DOHH2 (cell line): Measurements from ENCODE around the gene RESP18.

Experiments used
- EZH2phosphoT487 ChIP-seq: fragments of 200-600 bp; sonication (generic); IDR thresholded peaks from 2 replicates; pipeline ENCODE4 v1.6.1; 2017; ENCODE audit warnings: borderline replicate concordance, mild to moderate bottlenecking, antibody characterized with exemption, low read length, moderate library complexity, mixed read lengths
- TF ChIP-seq, protein P1 (sequence below): fragments of 200-600 bp; sonication (generic); IDR thresholded peaks from one replicate; pipeline ENCODE4 v1.5.1; 2014; ENCODE audit warnings: antibody characterized with exemption, mild to moderate bottlenecking, low read depth, low read length; ENCODE audit not compliant: poor library complexity, severe bottlenecking

DNA sequence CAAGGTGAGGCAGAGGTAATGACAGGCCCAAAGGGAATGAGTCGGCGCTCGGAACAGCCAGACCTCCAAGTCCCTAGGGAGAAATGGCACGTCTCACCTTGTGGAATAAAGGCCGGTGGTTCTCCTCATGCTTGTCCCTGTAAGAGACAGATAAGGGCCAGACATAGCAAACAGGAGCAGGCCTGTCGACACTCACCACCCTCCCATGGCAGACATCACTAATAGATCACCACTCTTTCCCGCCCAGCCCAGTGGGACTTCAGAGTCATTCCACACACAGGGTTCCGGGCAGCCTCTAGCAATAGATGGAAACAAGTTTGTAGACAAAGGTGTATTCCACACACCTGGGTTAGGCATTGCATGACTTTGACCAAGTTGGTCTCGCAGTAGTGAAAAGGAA is 48.9 kb upstream of the RESP18 start:
- TF ChIP-seq, protein P1, sequence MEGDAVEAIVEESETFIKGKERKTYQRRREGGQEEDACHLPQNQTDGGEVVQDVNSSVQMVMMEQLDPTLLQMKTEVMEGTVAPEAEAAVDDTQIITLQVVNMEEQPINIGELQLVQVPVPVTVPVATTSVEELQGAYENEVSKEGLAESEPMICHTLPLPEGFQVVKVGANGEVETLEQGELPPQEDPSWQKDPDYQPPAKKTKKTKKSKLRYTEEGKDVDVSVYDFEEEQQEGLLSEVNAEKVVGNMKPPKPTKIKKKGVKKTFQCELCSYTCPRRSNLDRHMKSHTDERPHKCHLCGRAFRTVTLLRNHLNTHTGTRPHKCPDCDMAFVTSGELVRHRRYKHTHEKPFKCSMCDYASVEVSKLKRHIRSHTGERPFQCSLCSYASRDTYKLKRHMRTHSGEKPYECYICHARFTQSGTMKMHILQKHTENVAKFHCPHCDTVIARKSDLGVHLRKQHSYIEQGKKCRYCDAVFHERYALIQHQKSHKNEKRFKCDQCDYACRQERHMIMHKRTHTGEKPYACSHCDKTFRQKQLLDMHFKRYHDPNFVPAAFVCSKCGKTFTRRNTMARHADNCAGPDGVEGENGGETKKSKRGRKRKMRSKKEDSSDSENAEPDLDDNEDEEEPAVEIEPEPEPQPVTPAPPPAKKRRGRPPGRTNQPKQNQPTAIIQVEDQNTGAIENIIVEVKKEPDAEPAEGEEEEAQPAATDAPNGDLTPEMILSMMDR, result no peak
- TF ChIP-seq EZH2phosphoT487, result no peak
